NCI-H524 (cell line): ENCODE data around the gene SLC39A11.
A peak's percentile ranks its signal among the peaks of the same experiment; 100 is the strongest.
"Not testable (repeated sequence)": the region's sequence is repeated elsewhere in the genome, so short reads cannot be mapped to it uniquely, and the experiment has no call there.

Experiments used
- DNase-seq, 2 experiments: peaks; one replicate each; lab custom pipeline; 2025; lab: John Stamatoyannopoulos, UW

SLC39A11 gene

DNA sequence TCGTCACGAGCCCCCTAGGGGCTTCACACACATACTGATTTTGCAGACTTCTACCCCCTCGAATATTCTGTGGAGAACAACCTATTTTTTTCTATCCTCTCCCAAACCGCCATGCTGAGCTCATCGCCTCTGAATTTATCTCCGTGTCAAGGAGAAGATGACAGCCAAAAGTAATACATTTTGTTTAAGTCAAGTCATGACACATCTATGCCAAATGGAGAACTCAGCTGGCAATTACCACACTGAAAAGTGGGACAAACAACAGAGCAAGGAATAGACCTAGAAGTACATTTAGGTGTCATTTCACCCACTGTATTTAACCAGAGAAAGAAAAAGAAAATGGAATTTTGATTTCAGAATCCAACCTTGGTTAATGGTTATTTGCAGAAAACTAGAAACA, 260.2 kb downstream of the SLC39A11 start:
- DNase-seq = no peak

DNA sequence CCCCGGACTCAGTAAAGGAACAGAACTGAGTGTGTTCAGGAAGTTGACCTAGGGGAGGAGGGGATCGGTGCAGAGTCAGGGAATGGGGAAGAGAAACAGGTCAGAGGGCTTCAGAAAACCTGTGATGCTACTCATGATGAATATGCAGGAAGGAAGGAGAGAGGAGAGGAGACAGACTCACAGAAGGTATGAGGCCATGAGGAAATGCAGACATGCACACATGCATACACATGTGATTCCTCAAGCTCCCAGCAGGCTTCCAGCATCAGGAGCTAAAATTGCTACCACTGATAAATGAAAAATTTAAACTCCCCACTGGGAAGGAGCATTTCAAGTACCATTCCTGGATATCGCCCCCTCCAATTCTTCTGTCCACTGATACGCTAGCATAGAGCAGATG, 262.6 kb downstream of the SLC39A11 start:
- no peak for DNase-seq

DNA sequence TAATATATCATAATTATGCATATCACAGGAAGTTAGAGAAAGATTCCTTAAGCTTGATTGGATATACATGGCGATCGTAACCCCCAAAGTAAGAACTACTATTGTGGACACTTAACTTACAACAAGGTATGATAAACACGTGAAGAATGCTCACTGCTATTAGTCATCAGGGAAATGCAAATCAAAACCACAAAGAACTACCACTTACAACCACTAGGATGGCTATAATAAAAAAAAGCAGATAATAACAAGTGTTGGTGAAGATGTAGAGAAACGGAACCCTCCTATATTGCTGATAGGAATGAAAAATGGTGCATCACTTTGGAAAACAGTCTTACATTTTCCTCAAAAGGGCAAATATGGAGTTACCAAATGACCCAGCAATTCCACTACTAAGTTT, 265.9 kb downstream of the SLC39A11 start:
- no peak for DNase-seq

DNA sequence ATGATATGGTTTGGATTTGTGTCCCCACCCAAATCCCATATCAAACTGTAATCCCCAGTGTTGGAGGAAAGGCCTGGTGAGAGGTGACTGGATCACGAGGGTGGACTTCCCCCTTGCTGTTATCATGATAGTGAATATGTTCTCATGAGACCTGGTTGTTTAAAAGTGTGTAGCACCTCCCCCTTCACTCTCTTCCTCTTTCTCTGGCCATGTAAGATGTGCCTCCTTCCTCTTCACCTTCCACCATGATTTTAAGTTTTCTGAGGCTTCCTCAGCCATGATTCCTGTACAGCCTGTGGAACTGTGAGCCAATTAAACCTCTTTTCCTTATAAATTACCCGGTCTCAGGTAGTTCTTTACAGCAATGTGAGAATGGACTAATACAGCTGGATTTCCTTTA, 266.4 kb downstream of the SLC39A11 start:
- not testable (repeated sequence) for DNase-seq

DNA sequence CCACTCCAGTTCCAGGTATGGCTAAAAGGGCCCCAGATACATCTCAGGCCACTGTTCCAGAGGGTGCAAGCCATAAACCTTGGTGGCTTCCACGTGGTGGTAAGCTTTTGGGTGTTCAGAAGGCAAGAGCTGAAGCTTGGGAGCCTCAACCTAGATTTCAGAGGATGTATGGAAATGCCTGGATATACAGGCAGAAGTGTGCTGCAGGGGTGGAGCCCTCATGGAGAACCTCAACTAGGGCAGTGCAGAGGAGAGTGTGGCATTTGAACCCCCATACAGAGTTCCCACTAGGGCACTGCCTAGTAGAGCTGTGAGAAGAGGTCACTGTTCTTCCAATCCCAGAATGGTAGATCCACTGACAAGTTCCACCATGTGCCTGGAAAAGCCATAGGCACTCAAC, 267.3 kb downstream of the SLC39A11 start:
- no peak for DNase-seq

DNA sequence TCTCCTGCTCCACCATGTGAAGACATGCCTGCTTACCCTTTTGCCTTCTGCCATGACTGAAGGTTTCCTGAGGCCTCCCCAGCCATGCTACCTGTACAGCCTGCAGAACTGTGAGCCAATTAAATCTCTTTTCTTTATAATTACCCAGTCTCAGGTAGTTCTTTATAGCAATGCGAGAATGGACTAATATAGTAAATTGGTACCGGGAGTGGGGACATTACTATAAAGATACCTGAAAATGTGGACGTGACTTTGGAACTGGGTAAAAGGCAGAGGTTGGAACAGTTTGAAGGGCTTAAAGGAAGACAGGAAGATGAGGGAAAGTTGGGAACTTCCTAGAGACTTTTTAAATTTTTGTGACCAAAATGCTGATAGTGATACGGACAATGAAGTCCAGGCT, 268.2 kb downstream of the SLC39A11 start:
- DNase-seq = not testable (repeated sequence)

DNA sequence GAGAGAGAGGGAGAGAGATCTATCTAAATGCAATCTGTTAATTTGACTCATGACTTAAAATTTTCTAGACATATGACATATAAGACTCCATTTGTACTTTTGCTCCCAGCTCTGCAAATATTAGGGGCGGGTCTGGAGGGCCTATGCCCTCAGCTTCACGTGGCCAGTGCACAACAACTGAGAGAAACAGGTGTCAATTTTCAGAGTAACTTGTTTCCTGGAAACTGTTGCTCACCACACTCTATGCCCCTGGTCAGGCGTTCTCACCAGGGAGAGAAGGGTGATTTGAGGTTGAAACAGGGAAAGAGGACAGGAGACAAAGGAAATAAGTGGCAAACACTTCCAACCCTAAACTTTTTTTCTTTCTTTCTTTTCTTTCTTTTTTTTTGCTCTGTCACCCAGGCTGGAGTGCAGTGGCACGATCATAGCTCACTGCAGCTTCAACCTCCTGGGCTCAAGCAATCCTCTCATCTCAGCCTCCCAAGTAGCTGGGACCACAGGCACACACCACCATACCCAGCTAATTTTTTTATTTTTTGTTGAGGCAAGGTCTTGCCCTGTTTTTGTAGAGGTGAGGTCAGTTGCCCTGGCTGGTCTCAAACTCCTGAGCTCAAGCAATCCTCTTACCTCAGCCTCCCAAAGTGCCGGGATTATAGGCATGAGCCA, 270.0 kb downstream of the SLC39A11 start:
- DNase-seq = no peak

DNA sequence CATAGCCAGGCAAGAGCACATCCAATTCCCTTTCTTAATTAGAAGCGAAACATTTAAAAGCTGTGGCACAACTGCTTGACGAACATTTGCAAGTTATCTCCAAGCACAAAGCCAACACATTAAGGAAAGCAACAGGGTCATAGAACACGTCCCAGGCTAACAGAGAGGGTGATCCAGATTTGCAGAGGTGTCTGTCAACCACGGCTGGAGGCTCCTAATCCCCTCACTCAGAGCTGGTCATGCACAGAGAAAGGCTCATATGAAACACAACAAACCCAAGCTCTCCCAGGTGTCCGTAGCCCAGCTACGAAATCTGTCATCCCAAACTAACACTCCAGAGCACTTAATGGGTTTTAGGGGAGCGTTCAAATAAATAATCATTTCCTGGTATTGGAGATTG, 276.1 kb downstream of the SLC39A11 start:
- DNase-seq = peak in 1 of 2 experiments; percentile 38

DNA sequence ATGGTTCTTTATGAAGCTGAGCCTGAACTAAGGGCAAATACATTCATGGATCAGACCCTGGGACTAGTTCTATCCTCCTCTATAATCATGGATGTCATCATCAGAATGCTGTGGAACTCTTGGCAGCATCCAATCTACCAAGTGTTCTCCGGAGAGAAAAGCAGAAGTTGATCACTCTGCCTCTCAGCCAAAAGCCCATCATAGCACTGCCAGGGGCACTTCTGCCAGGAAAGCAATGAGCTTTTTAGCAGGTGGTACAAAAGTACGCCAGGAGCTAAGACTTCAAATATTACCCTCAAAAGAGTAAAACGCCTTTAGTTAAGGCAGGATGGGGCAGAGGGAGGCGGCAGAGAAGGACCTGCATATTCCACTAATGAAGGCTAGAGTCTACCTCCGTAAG, 279.0 kb downstream of the SLC39A11 start:
- no peak for DNase-seq

DNA sequence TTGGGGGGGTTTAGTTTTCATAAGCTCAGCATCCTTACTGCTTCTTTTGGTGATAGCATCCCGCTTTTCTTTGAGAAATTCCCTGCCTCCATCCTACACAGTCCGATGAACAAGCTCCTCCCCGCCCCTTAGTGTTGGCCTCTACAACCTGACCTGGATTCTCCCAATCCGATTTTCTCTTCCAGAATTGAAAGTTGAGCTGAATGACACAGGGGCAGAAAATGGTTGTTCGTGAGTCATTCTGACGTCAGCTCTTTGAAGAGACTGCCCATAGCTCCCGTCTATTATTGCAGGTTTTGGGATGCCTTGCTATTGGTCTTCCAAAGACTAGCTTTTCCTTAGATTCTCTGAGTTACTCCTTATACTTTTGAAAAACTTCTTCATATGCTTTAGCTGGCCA, 279.7 kb downstream of the SLC39A11 start:
- DNase-seq = no peak

DNA sequence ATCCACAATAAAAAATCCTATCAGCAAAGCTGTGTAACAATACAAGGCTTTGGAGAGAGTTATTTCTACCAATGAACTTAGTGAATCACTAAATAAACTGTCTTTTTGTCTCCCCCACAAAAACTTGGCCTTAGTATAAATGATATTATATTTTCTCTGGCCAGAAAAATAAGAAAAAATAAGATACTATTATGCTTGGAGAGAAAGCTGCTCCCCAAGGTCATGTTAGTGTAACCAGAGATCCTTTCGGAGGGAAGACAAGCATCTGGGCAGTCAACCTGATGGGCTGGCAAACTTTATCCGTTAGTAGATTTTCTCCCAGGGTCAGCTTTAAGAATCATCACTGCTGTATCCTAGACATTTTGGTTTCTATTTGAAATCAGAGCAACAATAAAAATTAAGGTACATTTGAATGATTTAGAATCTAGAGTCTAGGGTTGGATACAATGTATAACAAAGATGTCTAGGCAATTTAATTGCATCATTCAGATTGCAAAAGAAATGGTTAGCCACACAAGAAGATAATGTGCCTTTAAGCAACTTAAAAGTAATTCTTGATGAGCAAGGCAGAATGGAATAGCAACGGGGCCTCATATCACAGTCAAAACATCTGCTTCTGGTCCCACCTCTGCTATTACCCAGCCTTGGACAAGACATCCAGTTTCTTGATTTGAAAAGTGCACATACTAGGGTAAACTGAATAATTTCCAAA, 280.4 kb downstream of the SLC39A11 start:
- no peak for DNase-seq

DNA sequence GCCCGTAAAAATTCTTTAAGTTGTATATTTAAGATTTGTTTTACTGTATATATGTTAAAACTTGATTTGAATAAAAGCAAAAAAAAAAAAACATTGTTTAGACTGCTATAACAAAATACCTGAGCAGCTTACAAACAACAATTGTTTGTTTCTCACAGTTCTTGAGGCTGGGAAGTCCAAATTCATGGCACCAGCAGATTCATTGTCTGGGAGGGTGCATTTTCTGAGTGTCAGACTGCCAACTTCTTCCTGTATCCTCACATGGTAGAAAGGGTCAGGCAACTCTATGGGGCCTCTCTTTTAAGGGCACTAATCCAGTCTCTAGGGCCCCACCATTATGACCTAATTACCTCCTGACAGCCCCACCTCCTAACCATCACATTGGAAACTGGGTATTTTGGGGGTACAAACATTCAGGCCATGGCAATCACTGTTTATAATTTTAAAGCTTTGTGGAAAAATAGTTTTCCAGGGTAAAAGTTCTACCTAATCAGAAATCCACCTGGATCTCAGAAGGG, 281.4 kb downstream of the SLC39A11 start:
- no peak for DNase-seq

DNA sequence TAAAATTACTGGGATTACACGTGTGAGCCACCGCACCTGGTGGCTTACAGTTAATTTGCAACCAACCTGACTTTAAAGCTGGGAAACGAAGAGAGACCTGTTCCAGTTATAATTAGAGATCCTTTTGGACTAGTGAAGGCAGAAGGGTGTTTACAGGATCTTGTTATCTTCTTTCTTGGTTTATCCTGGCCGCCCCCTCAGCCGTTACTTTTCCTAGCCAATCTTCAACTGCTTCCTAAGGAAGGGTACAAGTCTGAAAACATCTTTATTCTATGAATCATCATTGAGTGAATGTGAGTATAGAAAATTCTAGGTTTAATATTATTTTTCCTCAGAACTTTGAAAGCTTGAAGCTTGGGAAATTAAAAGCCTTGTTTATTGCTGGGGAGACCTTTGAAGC, 286.5 kb downstream of the SLC39A11 start:
- DNase-seq = no peak

DNA sequence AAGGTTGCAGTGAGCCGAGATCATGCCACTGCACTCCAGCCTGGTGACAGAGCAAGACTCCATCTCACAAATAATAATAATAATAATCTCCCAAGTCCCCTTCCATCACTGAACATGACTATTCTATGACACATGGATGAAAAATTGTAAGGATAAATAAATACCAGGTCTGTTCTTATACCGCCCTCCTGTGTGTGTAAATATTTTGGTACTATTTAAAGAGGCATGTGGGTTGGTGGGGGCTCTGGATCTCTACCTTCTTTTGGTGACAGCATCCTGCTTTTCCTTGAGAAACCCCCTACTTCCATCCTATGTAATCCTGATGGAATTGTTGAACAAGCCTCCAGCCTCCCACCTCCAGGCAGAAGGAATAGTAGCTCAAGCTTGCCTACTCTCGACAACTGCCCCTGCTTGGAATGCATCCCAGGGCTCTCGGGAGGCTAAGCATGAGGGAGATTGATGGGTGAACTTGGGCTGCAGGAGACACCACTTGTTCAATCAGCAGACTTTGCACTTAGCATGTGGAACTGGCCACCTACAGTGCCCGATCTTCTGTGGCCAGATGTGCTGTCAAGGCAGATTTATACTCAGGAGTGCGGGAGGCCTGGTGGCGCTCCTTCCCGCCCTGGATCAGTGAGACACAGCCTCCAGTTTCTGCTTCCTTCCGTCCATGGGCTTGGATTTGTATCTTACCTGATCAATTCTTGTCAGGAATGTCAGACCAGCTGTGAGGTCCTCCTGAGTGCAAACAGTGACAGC, 287.4 kb downstream of the SLC39A11 start:
- DNase-seq = no peak

DNA sequence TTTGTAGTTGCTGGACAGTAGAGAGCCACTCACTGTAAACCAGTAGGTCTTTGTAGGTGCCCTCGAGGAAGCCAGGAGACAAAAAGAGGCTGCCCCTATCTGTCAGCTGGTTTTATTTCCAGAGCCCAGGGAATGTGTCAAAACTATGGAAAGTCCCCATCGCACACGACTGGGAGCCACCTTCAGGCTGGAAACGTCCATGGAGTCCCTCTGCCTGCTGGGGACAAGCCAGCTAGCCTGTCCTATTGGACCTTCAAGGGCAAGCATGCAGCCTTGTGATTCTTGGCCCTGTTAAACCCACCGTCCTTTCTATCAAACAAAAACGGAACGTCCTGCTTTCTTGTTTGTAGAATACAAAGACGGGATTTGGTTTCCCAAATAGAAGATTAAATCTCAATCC, 289.8 kb downstream of the SLC39A11 start:
- DNase-seq = no peak

DNA sequence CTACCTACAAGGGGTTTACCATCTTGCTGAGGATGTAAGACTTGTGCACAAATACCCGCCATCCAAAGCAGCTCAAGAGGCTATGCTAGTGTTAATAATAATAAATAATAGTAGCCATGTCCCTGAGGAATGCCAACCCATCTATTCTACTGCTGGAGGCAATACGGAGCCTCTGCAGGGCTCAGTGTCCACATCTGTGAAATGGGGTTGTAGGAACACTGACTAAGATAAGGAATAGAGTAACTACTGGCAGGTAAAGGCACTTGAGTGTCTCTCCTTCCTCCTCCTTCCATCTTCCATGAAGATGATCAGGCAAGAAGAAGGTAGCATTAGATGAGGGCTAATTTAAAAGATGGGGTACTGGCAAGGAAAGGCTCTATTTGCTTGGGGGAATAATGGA, 295.3 kb downstream of the SLC39A11 start:
- DNase-seq = no peak

DNA sequence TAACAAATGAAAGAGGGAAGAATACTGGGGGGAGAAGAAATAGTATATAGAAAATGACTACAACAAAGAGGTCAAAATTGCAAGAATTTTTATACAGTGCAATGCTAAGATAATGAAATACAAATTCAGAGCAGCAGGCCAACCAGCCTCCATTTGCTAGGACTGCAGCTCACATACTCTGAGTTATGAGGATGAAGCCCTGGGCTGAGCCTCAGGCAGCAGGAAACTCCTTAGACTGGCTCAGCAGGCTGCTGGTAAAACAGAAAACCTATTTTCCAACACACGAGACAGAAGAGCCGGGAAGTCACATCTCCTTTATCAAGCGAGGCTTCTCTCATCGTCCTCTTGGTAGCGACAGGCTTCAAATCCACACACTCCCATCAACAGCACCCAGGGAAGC, 296.5 kb downstream of the SLC39A11 start:
- no peak for DNase-seq

DNA sequence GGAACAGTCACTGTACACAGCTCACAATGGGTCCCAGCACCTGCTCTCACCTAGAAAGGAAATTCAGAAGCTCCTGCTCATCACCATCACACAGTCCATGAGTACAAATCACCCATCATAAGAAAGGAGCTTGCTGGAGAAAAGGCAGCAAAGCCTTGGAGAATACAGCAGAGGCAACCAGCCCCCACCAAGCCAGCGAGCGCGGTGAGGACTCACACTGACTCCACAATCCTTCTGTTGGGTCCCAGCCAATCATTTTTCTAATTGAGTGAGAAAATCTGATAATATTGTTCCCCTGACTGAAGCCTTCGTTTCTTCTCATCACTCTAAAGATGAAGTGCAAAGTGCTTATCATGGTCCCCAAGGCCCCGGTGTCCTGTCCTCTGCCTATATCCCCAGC, 298.3 kb downstream of the SLC39A11 start:
- DNase-seq = no peak

DNA sequence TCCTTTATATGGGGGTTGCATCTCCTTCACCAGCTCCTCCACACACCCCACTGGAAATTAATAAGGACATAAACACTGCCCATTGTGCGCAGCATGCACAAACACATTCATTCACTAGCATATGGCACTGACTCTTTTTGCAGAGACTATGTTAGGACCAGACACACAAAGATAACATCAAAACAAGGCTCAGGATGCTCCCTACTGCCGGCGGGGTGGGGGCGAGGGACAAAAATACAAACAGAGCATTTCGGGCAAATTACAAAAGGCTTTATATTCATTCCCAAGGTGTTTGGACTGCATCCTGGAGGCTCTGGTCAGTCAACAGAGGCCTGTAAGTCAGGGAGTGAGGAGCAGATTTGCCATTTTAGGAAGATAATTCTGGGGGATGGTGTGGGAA, 299.7 kb downstream of the SLC39A11 start:
- DNase-seq = no peak

DNA sequence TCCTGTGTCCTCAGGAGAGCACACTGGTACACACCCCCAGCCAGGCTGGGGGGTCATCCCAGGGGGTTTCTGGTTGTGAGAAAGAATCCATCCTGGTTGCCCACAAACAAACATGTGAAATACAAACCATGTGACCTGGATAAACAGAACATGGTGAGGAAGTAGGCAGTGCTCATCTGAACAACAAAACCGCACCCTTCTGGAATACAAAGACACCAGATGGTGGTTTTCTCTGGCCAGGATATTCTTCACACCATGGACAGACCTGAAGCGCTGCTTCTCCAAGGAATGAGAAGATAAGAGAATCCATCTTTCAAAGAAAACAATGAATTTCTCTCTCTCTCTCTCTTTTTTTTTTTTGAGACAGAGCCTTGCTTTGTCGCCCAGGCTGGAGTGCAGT, 302.3 kb downstream of the SLC39A11 start:
- DNase-seq = no peak

DNA sequence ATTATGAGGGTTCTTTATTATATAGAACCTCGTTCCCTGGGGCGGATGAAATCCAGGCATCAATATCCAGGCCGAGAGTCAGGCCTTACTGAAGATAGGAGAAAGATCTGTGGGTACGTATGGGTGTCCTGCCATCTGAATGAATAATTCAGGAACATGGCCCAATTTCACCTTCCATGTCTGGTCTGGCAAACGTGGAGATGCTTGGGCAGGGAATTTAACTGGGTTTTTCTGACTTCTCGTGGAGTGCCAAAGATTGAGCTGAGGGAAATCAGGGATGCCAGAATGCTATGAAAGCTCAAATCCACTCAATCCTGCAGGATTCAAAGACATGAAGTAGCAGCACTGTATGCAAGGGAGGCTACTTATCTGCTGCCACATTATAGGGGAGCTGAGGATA, 302.8 kb downstream of the SLC39A11 start:
- DNase-seq = no peak

DNA sequence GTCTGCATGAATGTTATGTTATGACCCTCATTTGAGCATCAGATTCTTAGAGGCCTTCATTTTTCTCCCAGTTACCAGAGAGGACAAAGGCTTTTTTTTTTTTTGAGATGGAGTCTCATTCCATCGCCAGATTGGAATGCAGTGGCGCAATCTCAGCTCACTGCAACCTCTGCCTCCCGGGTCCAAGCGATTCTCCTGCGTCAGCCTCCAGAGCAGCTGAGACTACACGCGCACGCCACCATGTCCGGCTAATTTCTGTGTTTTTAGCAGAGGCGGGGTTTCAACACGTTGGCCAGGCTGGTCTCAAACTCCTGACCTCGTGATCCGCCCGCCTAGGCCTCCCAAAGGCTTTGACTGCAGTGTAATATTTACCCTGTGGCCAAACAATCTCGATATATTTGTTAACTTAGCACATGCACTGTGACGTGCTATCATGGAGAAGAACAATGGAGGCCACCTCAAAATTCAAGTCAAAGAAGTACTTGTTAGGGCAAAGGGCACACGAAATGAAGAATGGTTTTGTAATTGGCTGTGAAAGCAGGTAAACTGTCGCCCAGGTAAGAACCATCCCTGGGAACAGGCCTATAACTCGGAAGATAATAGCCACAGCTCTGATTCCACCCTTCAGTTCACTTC, 303.4 kb downstream of the SLC39A11 start:
- DNase-seq = no peak

DNA sequence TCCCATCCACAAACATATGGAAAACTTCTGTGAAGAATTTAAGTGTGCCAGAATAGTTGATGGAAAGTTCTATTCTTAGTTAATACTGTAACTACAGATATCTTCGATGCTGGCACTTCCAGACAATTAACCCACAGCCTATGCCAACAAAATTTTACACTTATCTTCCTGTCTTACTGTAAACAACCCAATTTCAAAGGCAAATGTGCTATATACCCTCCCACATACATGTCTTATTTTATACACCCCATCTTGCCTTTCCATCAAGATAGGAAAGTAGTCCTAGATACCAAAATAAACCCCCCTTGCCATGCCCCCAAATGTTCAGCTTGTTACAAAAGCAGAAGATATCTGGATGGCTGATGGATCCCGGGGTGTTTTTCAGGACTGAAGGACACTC, 306.3 kb downstream of the SLC39A11 start:
- DNase-seq = no peak
